Fibroblast of skin of left biceps (primary cell): ENCODE measurements around the gene PAQR4.

ENCODE experiments used
- DNase-seq, 2 experiments: peaks; one replicate each; pipeline ENCODE4 v3.0.0-alpha.2; 2013; ENCODE audit warnings: low read depth in 2 of 2

PAQR4 gene

DNA sequence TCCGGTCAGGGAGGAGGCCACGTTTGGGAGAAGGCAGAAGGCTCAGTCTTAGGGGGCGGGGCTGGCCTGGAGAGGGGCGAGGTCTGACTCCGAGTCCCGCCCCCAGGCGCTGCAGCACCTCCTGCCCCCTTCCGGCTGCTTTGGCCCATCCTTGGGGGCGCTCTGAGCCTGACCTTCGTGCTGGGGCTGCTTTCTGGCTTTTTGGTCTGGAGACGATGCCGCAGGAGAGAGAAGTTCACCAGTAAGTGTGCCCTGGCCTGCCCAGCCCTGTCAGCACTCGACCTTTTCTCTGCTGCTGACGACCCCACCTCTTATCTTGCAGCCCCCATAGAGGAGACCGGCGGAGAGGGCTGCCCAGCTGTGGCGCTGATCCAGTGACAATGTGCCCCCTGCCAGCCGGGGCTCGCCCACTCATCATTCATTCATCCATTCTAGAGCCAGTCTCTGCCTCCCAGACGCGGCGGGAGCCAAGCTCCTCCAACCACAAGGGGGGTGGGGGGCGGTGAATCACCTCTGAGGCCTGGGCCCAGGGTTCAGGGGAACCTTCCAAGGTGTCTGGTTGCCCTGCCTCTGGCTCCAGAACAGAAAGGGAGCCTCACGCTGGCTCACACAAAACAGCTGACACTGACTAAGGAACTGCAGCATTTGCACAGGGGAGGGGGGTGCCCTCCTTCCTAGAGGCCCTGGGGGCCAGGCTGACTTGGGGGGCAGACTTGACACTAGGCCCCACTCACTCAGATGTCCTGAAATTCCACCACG lies 52.5 kb downstream of the PAQR4 start:
- peak; percentile 86 to 87 for DNase-seq

GRCh38 chr16:3022208-3022683 lies 53.1 kb downstream of the PAQR4 start:
- peak; percentile 91 to 93 for DNase-seq

DNA sequence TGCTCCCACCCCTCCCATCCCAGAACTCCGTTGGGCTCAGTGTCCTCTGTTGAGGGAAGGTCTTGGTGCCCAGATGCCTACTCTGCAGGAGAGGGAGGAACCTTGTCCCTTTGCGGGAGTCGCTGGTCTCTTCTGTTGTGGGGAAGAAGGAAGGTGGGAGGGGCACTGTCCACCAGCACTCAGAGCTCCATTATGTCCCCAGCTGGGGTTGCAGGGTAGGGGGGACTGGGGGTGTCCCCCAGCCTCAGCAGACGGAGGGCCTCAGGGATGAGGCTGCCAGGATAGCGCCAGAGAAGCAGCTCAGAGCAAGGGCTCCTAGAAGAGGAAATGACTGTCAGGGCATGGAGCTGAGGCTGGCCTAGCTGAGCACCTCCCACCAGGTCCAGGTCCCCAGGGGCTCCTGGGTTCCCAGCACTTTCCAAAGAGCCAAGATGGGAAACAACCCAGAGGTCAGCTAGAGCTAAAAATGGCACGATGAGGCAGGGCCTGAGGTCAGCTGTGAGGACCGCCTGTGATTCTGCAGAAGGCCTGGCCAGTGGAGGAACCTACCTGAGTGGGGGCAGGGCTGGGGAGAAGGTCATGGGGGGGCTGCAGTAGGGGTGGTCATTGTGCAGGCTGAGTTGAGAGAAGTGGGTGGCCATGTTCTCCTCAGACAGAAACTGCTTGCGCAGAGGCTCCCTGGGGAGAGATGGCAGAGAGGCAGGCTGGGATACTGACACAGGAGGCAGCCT lies 53.7 kb downstream of the PAQR4 start:
- DNase-seq, result no peak
